ENCODE measurements around the gene MYMX.

MYMX gene

GRCh38 chr6:44221961-44222335 is 5.2 kb downstream of the MYMX start:
- Histone ChIP-seq H3K9me3 (ENCODE audit: control insufficient read depth, insufficient read depth, low read depth, low read length) (no peaks in the 10 kb centered on the region), H3K4me1 (ENCODE audit: control insufficient read depth, insufficient read depth, low read length) (peaks cover 27% of the 10 kb centered on the region), H3K4me3 (ENCODE audit: low read depth, low read length) (no peak overlapping the region), H3K36me3 (ENCODE audit: control insufficient read depth in 2 of 2, insufficient read depth in 1 of 2, low read length in 2 of 2) (no peaks in the 10 kb centered on the region), H3K27ac (ENCODE audit: extremely low read depth, low read depth, low read length) (peak overlapping the region; percentile 60)
- ChIA-PET CTCF (interaction anchor here (0.6 to 11.1 kb wide), 9 partner anchors 8 to 458 kb away, joined by 3 to 148 read pairs (median 4); partner anchors contain the start of genes HSP90AB1 and SLC35B2), POLR2A (interaction anchor here (0.6 to 5.7 kb wide), 7 partner anchors 25 to 88 kb away, joined by 3 to 90 read pairs (median 4); partner anchors contain the start of gene HSP90AB1)
- TF ChIP-seq ZSCAN23 (tag by site-specific recombination; IDR thresholded peaks at IDR 0.05) (no peak), ZNF610 (tag by site-specific recombination; IDR thresholded peaks at IDR 0.05; ENCODE audit: borderline replicate concordance) (no peak), ZFHX2 (tag by site-specific recombination; conservative IDR thresholded peaks at IDR 0.05) (peak; percentile 11; the same call in 1 of the 2 replicates), RBAK (tag by site-specific recombination; IDR thresholded peaks at IDR 0.05) (no peak), ZNF792 (tag by site-specific recombination; IDR thresholded peaks at IDR 0.05) (no peak), KLF7 (tag by site-specific recombination; IDR thresholded peaks at IDR 0.05; ENCODE audit: borderline replicate concordance) (no peak), ZNF341 (tag by site-specific recombination; IDR thresholded peaks at IDR 0.05; ENCODE audit: low read depth) (peak; percentile 18), ZNF132 (tag by site-specific recombination; IDR thresholded peaks at IDR 0.05; ENCODE audit: borderline replicate concordance) (no peak), SETDB1 (IDR thresholded peaks at IDR 0.05; ENCODE audit: insufficient read length, low read length) (no peak), ZNF677 (tag by site-specific recombination; IDR thresholded peaks at IDR 0.05) (no peak), BCL11A (tag by site-specific recombination; IDR thresholded peaks at IDR 0.05; ENCODE audit: low read depth) (no peak)
- TF ChIP-seq, protein P1, sequence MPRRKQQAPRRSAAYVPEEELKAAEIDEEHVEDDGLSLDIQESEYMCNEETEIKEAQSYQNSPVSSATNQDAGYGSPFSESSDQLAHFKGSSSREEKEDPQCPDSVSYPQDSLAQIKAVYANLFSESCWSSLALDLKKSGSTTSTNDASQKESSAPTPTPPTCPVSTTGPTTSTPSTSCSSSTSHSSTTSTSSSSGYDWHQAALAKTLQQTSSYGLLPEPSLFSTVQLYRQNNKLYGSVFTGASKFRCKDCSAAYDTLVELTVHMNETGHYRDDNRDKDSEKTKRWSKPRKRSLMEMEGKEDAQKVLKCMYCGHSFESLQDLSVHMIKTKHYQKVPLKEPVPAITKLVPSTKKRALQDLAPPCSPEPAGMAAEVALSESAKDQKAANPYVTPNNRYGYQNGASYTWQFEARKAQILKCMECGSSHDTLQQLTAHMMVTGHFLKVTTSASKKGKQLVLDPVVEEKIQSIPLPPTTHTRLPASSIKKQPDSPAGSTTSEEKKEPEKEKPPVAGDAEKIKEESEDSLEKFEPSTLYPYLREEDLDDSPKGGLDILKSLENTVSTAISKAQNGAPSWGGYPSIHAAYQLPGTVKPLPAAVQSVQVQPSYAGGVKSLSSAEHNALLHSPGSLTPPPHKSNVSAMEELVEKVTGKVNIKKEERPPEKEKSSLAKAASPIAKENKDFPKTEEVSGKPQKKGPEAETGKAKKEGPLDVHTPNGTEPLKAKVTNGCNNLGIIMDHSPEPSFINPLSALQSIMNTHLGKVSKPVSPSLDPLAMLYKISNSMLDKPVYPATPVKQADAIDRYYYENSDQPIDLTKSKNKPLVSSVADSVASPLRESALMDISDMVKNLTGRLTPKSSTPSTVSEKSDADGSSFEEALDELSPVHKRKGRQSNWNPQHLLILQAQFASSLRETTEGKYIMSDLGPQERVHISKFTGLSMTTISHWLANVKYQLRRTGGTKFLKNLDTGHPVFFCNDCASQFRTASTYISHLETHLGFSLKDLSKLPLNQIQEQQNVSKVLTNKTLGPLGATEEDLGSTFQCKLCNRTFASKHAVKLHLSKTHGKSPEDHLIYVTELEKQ (tag by site-specific recombination; IDR thresholded peaks at IDR 0.05; ENCODE audit: borderline replicate concordance) = no peak

- Histone ChIP-seq H3K36me3 (ENCODE audit: control insufficient read depth in 2 of 2, insufficient read depth in 1 of 2, low read length in 2 of 2) (no peaks in the 10 kb centered on the region), H3K27ac (ENCODE audit: extremely low read depth, low read depth, low read length) (peak overlapping the region; percentile 21; the same call in 1 of the 2 replicates), H3K4me3 (ENCODE audit: low read depth, low read length) (peak overlapping the region; percentile 55), H3K9me3 (ENCODE audit: control insufficient read depth, insufficient read depth, low read depth, low read length) (no peaks in the 10 kb centered on the region), H3K4me1 (ENCODE audit: control insufficient read depth, insufficient read depth, low read length) (peaks cover 27% of the 10 kb centered on the region)
- POLR2A ChIA-PET = interaction anchor here (0.5 to 5.7 kb wide), 14 partner anchors 8 to 535 kb away, joined by 3 to 90 read pairs (median 6); partner anchors contain the start of genes HSP90AB1, MRPS18A, SLC35B2 and VEGFA
- CTCF ChIA-PET = interaction anchor here (0.6 to 11.1 kb wide), 9 partner anchors 9 to 106 kb away, joined by 3 to 148 read pairs (median 5); partner anchors contain the start of genes HSP90AB1 and SLC35B2
- peak; percentile 97 for TF ChIP-seq ZNF341 (tag by site-specific recombination; IDR thresholded peaks at IDR 0.05; ENCODE audit: low read depth)
- peak; percentile 98 for TF ChIP-seq PRDM10 (tag by site-specific recombination; IDR thresholded peaks at IDR 0.05)
- peak; percentile 68 for TF ChIP-seq ZNF335 (tag by site-specific recombination; conservative IDR thresholded peaks at IDR 0.05)
- TF ChIP-seq ZNF184 (tag by site-specific recombination; IDR thresholded peaks at IDR 0.05) = no peak
- TF ChIP-seq CTCF (tag by site-specific recombination; IDR thresholded peaks at IDR 0.05) = peak; percentile 49; the same call in 1 of the 2 replicates
- 0 out of 2 replicates have a peak, but pooled peaks have one; percentile 32 for TF ChIP-seq SP3 (tag by site-specific recombination; IDR thresholded peaks at IDR 0.05)
- no peak for TF ChIP-seq ZNF426 (tag by site-specific recombination; IDR thresholded peaks at IDR 0.05)
- TF ChIP-seq KLF17 (tag by site-specific recombination; IDR thresholded peaks at IDR 0.05) = 0 out of 2 replicates have a peak, but pooled peaks have one; percentile 13
- no peak for TF ChIP-seq ZNF561 (tag by site-specific recombination; IDR thresholded peaks at IDR 0.05; ENCODE audit: borderline replicate concordance)
- TF ChIP-seq ZFP37 (tag by site-specific recombination; IDR thresholded peaks at IDR 0.05) = no peak
Observed at GRCh38 chr6:44222486-44223318, 6.0 kb downstream of the MYMX start.

Measured in HEK293 (cell line).